Measurements from ENCODE around the gene PCP2.

PCP2 gene

DNA sequence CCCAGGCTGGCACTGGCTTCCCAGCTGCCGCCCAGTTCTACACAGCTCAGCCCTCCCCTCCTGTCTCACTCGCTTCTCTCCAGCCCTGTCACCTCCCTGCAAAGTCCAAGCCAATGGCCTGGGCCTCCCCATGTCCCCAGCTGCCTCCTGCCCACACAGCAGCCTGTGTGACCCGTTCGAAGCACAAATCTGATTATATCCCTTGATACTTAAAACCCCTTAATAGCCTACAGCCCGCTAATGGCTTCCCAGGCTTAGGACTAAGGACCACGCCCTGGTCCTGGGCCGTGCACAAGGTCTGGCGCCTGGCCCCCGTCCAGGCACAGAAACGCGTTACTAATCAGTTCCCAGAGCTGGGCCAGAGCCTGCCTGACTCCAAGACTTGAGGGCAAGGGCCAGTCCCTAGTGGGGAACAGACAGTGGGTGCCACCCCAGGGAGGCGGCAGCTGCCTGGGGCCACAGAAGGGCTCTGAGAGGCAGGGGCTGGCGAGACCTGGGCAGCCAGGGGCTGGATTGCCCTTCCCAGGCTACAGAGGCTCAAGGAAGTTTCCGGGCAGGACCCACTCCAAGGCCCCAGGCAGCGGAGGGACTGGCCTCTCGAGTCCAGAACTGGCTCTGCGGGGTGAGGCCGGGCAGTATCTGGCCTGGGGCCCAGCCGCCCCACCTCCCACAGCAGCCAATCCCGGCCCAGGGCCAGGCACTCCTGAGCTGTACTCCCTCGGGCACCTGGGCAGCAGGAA is 14.6 kb downstream of the PCP2 start:
- peak; percentile 24 for DNase-seq

DNA sequence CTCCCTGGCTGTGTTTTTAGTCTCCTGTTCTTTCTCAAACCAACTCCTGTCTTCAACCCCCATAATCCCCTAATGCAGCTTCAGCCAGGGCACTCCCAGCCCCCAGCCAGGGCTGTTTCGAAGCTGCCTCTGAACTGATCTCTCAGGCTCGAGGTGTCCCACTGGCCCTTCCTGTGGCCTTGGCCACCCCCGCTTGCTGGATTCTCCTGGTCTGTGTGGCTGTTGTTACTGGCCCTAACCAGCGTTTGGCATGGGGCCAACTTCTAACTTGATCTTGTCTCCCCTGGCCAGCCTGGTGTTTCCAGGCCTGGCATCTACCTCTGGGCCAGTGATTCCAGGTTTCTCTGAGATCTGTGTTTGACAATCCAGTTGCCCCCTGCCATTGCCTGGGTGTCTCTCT is 15.2 kb downstream of the PCP2 start:
- no peak for DNase-seq

DNA sequence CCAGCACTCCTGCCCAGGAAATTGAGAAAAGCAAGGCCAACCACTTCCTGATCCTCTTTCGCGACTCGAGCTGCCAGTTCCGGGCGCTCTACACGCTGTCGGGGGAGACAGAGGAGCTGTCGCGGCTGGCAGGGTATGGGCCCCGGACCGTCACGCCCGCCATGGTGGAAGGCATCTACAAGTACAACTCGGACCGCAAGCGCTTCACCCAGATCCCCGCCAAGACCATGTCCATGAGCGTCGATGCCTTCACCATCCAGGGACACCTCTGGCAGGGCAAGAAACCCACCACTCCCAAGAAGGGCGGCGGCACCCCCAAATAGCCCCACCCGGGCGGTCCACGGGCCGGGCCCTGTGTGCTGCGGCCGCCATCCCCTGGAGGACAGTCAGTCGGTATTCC is 15.8 kb downstream of the PCP2 start:
- DNase-seq = no peak

DNA sequence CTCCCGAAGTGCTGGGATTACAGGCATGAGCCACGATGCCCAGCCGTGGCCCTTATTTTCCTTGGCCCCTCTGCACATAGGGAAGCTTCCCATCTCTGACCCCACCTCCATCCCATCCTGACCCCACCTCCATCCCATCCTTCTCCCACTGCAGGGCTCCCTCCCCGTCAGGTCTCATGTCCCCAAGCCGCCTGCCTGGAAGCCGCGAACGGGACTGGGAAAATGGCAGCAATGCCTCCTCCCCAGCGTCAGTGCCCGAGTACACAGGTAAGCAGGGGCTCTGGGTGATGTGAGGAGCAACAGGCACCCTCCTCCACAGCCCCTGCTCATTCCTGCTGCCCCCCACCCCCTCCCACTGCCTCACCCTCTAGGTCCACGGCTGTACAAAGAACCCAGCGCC is 16.3 kb downstream of the PCP2 start:
- DNase-seq = no peak

DNA sequence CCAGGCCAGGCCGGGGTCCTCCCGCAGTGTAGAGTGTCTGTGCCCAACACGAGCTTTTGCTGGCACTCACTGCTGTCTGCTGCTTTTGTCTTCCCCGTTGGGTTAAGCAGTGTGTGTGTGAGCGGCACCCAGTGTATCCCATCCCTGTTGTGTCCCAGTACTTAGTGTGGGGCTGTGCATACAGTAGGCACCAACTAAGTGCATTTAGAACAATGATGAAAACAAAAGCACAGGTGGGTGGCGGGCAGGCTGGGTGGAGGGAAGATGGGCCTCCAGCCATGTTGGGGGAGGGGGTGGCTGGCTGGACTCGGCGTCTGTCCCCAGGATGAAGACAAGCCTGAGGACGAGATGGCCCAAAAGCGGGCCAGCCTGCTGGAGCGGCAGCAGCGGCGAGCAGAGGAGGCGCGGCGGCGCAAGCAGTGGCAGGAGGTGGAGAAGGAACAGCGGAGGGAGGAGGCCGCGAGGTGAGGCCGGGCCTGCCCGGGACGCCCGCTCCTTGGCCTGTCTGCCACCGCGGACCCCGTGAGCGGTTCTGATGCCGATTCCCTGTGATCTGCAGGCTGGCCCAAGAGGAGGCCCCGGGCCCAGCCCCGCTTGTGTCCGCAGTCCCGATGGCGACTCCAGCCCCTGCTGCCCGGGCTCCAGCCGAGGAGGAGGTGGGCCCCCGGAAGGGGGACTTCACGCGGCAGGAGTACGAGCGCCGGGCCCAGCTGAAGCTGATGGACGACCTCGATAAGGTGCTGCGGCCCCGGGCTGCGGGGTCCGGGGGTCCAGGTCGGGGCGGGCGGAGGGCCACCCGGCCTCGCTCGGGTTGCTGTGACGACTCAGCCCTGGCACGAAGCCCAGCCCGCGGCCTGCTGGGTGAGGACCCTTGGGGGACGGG is 18.4 kb downstream of the PCP2 start:
- DNase-seq = no peak

DNA sequence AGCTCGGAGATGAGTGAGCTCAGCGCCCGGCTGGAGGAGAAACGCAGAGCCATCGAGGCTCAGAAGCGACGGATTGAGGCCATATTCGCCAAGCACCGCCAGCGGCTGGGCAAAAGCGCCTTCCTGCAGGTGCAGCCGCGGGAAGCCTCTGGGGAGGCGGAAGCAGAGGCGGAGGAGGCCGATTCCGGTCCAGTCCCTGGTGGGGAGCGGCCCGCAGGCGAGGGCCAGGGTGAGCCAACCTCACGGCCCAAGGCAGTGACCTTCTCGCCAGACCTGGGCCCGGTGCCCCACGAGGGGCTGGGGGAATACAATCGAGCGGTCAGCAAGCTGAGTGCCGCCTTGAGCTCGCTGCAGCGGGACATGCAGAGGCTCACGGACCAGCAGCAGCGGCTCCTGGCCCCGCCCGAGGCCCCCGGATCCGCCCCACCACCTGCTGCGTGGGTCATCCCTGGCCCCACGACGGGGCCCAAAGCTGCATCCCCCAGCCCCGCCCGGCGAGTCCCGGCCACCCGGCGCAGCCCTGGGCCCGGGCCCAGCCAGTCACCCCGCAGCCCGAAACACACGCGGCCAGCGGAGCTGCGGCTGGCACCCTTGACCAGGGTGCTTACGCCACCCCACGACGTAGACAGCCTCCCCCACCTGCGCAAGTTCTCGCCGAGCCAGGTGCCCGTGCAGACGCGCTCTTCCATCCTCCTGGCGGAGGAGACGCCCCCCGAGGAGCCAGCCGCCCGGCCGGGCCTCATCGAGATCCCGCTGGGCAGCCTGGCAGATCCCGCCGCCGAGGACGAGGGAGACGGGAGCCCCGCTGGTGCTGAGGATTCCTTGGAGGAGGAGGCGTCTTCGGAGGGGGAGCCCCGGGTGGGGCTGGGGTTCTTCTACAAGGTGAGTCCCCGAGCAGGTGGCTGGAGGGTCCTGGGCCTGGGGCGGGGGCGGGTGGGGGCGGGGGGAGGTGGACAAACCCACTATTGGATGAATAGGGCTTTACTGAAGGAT is 20.9 kb downstream of the PCP2 start:
- no peak for DNase-seq

DNA sequence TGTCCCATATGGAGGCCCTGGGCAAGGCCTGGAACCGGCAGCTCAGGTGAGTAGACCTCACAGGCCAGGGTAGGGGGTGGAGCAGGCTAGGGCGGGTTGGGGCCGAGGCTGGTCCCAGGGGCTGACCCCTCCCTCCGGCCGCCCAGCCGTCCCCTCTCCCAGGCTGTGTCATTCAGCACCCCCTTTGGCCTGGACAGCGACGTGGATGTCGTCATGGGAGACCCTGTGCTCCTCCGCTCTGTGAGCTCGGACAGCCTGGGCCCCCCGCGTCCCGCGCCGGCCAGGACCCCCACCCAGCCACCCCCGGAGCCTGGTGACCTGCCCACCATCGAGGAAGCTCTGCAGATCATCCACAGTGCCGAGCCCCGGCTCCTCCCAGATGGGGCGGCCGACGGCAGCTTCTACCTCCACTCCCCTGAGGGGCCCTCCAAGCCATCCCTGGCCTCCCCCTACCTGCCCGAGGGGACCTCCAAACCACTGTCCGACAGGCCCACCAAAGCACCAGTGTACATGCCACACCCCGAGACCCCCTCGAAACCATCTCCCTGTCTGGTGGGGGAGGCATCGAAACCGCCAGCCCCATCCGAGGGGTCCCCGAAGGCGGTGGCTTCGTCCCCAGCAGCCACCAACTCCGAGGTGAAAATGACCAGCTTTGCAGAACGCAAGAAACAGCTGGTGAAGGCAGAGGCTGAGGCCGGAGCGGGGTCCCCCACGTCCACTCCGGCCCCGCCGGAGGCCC is 21.8 kb downstream of the PCP2 start:
- DNase-seq = no peak

DNA sequence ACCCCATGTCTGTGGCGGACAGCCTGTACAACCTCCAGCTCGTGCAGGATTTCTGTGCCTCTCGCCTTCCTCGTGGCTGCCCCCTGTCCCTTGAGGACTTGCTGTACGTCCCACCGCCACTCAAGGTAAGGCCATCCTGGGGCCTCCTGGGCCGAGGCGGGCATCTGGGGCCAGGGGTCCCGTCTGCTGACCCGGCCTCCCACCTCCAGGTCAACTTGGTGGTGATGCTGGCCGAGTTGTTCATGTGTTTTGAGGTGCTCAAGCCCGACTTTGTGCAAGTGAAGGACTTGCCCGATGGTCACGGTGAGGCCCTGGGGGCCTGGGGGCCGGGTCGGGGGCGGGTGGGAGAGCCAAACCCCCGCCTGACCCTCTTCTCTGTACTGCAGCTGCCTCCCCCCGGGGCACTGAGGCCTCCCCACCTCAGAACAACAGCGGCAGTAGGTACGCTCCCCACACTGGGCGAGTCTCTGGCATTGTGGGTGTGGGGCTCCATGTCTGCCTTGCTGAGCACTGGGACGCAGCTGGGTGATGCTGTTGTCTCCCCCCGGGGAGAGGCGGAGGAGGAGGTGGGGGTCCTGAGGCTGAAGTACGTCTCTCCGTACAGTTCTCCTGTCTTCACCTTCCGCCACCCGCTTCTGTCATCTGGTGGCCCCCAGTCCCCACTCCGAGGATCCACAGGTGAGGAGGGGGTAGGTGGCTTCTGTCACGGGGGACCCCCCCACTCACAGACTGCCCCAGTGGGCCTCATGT is 22.9 kb downstream of the PCP2 start:
- no peak for DNase-seq

DNA sequence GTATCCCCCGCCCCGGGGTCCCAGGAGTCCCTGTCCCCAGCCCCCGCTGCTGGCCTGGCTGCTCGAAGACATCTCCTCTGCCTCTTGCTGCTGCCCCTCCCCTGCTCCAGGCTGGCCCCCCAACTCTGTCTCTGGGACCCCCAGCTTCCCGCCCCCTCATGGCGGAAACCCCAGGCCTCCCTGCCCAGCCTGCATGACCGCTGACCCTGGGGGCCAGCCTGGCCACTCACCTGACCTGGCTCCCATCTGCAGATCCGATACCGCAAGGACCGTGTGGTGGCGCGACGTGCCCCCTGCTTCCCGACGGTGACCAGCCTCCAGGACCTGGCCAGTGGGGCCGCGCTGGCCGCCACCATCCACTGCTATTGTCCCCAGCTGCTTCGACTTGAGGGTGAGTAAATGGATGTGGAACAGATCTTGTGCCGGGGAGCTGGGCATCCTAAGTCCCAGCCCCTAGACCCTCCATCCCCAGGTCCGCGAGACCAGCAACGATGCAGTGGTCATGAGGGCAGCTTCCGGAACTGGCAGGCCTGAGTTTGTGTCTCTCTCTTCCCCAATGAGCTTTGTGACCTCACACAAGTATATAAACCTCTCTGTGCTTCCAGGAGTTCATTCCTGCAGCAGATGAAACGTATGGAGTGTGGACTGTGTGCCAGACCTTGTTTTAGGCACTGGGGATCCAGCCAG is 25.5 kb downstream of the PCP2 start:
- no peak for DNase-seq

DNA sequence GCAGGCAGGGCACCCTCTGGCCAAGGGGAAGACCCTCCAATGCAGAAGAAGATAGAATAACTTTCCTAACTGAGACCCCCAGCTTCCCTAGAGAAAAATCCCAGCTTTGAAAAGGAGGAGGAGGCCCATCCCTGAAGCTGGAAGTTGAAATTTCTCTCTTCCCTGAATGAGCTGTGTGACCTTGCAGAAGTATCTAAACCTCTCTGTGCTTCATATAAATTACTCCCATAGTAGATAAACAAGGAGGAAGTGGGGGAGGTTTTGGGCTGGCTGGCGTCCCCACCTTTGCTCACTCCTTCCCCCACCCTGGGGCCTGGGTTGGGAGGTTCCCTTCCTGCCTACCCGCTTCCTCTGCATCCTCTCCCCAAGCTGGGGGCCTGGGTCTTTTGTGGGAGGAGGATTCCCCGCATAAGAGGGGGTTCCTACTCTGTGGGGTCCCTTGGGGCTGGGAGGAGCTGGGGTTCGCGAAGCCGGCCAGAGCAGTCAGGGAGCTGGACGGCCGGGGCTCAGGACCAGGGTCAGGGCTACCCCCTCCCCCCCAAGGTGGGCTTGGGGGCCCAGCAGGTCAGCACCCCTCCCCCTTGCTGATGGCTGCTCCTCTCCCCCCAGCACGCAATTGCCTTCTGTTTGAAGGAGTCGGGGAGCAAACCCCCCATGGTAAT is 26.2 kb downstream of the PCP2 start:
- DNase-seq = no peak

DNA sequence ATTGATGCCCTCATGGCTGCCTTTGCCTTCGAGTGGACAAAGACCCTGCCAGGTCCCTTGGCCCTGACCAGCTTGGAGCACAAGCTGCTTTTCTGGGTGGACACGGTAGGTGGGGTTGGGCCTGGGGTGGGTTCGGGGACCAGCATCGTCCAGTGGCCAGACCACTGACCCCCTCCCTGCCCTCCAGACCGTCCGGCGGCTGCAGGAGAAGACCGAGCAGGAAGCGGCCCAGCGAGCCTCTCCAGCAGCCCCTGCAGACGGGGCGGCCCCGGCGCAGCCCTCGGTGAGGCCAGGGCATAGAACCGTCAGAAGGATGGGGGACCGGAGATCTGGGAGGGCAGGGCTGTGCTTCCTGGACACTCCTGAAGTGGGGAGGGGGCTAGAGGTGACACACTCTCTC is 27.2 kb downstream of the PCP2 start:
- no peak for DNase-seq

DNA sequence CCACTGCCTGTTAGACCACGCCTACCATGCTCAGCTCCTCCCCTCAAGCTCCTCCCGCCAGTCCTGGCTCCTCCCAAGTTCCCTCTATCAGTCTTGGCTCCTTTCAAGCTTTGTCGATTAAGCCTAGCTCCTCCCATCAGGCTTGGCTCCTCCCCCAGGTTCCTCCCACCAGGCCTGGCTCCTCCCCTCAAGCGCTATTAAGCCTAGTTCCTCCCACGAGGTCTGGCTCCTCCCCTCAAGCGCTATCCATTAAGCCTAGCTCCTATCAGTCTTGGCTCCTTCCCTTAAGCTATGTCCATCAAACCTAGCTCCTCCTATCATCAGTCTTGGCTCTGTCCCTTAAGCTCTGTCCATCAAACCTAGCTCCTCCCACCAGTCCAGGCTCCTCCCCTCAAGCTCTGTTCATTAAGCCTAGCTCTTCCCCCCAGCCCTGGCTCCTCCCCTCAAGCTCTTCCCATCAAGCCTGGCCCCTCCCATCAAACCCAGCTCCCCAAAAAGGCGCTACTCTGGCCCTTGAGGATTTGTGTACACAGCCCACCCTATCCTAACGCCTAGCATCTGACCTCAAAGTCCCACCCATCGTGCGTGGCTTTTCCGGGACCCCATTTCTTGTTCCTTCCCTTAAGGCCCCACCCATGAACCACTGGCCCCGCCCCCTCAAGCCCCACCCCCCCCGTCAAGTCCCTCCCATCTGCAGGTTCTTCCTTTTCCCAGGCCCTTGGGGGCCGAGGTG is 27.9 kb downstream of the PCP2 start:
- DNase-seq = peak; percentile 47

DNA sequence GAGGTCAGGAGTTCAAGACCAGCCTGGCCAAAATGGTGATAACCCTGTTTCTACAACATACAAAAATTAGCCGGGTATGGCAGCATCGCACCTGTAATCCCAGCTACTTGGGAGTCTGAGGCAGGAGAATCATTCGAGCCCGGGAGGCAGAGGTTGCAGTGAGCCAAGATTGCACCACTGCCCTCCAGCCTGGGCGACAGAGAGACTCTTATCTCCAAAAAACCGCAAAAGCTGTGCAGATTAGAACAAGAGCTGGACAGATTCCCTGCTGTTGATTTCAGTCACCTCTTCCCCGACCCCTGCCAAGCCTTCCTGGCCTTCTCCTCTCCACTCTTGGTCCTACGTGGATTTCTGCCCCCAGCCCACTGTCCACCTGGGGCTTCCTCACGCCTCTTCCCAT is 29.6 kb downstream of the PCP2 start:
- peak; percentile 51 for DNase-seq

DNA sequence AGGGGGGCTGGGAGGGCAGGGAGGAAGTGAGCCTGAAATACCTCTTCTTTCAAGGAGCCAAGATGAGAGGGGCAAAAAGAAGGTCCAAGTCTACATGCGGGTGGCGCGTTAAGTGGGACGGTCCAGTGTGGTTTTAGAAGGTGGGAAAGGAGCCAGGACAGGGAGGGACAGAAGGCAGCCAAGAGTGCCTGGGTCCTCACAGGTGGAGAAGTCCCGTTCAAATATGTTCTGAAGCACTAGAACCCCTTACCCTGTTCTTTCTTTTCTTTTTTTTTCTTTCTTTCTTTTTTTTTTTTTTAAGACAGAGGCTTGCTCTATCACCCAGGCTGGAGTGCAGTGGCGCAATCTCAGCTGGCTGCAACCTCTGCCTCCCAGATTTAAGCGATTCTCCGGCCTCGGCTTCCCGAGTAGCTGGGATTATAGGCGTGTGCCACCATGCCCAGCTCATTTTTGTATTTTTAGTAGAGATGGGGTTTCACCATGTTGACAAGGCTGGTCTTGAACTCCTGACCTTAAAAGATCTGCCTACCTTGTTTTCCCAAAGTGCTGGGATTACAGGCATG is 30.5 kb downstream of the PCP2 start:
- DNase-seq = no peak

DNA sequence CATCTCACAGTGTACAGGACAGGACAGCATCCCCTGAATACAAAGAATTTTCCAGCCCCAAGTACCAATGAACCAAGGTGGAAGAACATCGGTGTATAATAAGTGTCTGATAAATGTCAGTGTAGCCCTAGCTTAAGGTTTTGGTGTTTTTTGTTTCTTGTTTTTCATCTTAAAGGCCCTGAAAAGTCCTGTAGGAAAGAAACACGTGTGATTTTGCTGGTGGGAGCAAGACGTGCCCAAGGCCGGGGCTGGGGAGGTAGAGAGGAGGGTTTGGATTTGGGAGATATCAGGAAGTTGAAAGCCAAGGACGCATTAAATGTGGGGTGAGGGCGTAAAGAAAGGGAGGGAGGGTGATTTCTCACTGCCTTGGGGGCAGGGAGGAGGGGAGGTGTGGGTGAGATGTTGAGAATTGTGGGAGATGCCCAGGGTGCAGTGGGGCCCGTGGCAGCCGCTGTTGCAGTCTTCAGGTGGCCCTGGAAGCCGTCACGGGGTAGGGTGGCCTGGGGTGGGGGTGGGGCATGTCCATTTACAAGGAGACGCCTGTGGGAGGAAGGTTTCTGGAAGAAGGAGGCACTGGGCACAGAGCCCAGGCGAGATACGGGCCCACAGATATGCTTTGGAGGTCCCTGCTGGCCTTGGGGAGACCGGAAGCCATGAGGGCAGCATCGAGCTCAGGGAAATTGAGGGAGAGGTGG is 31.1 kb downstream of the PCP2 start:
- peak; percentile 56 for DNase-seq

DNA sequence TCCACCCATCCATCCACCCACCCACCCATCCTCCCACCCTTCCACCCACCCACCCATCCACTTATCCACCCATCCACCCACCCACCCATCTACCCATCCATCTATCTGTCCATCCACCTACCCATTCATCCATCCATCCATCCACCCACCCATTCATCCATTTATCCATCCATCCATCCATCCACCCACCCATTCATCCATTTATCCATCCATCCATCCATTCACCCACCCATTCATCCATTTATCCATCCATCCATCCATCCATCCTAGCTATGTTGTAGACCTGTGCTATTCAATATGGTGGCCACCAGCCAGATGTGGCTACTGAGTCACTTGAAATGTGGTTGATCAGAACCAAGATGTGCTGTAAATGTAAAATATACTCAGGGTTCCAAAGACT is 32.8 kb downstream of the PCP2 start:
- no peak for DNase-seq

DNA sequence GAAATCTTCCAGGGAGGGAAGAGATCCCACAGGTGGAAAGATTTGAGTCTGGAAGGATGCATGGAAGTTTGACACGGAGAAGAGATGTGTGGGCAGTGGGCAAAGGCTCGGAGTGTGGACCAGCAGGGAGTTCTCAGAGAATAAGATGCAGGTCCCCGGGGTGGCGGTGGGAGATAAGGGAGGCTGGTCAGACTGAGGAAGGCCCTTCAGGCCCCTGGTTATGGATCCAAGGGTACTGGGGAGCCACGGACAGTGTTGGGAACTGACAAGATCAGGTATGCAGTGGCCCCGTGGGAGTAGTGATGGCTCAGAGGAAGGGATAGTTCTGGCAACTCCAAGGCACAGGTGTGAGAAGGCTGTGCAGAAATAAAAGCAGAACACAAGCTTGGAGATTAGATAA is 35.3 kb downstream of the PCP2 start:
- DNase-seq = no peak

DNA sequence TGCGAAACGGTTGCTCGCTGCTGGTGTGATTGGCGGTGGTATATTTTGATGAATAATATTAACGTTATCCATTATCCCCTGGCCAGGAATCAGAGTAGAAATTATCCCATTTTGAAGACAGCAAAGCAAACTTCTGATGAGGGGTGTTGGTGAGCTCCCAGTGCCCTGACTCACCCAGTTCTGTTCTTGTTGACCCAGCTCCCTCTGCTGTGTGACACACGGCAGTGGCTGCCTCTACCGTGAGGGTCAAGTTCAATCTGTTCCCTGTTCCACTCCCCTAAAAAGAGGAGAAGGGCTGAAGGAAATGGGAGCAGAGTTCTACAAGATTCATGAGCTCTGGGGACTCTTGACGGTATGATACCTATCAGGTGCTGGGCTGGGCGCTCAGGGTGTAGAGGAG is 35.8 kb downstream of the PCP2 start:
- DNase-seq = no peak
